ENCODE data around the gene INPP5A. TPM values are rescaled to one million over a fixed set of nuclear protein-coding genes. Genes with fewer than 3 reads are reported as not detected.

INPP5A gene
- total and polyA plus RNA-seq, 9 of the 15 experiments (the other 6 are each of a cell fraction or from before 2014, with no cell fraction given): 0.66 to 11.6 (median 7.7) TPM

DNA sequence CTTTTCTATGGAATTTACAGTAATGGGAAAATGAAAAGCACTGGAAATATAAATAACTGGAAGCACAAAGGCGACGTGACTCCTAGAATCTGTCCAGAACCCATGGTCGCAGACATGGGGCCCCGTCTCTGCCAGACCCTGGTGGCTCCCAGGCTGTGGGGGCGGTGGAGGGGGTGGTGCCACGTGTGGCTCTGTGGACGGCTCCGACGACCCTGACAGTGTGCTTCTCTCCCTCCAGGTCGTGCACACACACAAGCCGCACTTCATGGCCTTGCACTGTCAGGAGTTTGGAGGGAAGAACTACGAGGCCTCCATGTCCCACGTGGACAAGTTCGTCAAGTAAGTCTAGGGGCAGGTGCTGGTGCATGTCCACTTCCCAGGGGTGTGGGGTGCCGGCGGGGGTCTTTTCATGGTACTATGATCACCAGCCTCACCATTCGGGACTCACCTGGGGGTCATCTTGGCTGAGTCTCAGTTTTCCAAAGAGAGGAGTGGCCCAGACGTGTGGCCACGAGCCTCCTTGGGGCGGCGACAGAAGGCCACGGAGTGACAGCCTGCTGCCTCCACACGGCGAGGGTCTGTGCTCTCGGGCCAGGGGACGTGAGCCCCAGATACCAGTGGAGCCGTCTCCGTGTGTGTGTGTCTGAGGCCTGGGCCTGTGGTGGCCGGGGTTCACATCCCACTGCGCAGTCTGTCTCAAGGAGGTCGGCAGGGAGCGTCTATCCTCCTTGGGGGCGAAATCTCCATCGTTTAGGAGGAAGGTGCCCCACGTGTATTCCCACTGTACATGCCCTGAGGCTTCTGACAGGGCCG is 108.2 kb downstream of the INPP5A start (continued):
- TF ChIP-seq, protein P1, sequence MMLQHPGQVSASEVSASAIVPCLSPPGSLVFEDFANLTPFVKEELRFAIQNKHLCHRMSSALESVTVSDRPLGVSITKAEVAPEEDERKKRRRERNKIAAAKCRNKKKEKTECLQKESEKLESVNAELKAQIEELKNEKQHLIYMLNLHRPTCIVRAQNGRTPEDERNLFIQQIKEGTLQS (IDR thresholded peaks at IDR 0.05): no peak
- TF ChIP-seq, protein P1 (CRISPR knock-in tag; conservative IDR thresholded peaks at IDR 0.05): no peak
- TF ChIP-seq RREB1 (CRISPR knock-in tag; IDR thresholded peaks at IDR 0.05) (no peak), ZNF766 (CRISPR knock-in tag; conservative IDR thresholded peaks at IDR 0.05) (no peak), ZNF217 (CRISPR knock-in tag; IDR thresholded peaks at IDR 0.05) (no peak), ZNF696 (CRISPR knock-in tag; conservative IDR thresholded peaks at IDR 0.05) (no peak), SRF (CRISPR knock-in tag; IDR thresholded peaks at IDR 0.05) (no peak)
- TF ChIP-seq, protein P2, sequence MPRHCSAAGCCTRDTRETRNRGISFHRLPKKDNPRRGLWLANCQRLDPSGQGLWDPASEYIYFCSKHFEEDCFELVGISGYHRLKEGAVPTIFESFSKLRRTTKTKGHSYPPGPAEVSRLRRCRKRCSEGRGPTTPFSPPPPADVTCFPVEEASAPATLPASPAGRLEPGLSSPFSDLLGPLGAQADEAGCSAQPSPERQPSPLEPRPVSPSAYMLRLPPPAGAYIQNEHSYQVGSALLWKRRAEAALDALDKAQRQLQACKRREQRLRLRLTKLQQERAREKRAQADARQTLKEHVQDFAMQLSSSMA (CRISPR knock-in tag; IDR thresholded peaks at IDR 0.05): no peak

Data from K562 (cell line).